GM19438 (cell line): ENCODE measurements around the gene RPTOR.

Experiments used
- ATAC-seq: cut with Tn5 transposase; IDR thresholded peaks from one replicate; pipeline ENCODE4 v1.9.1; 2021; ENCODE audit warnings: low read depth; ENCODE audit not compliant: unreplicated experiment

The RPTOR gene

DNA sequence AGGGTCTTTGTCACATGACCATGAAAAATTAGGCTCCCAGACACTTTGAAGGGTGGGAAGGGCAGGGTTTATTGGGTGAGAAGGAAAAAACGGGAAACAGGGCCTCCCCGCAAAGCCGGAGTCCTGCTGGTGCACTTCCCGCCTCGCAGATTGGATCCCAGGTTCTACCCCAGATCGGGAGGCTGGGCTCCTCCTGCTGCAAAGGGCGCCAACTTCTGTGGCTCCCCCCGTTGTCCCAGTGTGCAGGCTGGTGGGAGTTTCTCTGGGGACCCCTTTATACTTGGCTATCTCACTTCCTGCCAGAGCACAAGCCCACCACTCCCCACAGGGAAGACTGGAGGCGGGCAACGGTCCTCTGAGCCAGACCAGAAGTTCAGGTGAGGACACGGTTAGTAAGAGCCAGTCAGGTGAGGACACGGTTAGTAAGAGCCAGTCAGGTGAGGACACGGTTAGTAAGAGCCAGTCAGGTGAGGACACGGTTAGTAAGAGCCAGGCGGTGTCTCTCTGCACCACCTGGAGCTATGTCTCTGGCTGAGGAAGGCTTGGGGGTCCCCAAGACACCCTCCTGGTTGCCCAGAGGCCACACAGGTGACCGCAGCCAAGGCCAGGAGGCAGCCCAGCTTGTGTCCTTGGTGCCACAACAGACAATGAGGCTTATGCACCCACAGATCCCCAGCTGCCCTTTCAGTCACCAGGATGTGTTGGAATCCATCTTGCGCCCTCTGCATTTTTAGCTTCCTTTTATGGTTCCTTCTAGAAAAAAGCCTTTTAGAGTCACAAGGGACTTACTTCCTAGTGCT, 398.9 kb downstream of the RPTOR start:
- ATAC-seq = no peak

DNA sequence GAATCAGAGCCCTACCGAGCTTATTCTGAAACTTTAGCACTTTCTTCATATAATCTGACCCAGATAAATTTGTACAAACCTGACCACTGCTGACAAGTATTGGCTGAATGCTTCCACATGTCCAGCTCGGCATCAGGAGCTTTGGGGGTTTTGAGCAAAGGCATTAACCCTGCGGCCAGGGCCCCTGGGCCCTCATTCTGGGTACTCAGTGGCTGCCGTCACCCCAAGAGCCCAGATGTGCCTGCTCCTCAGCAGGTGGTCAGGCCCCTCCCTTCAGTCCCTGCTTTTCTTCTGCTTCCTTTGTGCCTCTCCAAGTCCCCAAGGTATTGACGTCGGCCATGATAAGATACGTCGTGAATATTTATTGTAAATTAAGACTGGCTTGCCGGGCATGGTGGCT, 399.7 kb downstream of the RPTOR start:
- no peak for ATAC-seq

DNA sequence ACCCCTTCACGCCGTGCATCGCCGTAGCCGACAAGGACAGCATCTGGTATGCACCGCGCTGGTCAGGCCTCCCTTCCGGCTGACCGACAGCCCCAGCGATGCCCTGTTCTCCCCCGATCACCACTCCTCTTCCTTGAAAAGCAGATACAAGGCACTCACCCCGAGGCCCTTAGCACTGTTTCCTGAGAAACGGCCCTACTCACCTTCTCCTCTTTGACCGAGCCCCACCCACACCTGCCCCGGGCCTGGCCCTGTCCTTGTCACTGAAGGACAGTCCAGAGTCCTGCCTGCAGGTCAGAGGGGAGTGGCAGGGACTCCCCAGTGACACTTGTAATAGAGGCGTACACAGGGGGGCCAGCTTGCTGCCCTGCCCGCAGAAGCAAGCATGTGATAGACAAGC, 401.1 kb downstream of the RPTOR start:
- no peak for ATAC-seq

DNA sequence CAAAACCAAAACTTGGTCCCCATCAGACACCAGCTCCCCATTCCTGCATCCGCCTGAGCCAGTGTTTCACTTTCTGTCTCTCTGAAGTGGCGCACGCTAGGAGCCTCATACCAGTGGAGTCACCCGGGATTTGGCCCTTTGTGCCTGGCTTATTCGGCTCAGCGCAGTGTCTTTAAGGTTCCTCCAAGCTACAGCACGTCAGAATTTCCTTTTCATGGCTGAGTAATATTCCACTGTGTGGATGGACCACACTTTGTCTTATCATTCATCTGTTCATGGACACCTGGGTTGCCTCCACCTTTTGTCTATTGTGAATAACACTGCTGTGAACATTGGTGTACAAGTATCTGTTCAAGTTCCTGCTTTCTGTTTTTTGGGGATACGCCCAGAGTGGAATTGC, 401.8 kb downstream of the RPTOR start:
- ATAC-seq = no peak

DNA sequence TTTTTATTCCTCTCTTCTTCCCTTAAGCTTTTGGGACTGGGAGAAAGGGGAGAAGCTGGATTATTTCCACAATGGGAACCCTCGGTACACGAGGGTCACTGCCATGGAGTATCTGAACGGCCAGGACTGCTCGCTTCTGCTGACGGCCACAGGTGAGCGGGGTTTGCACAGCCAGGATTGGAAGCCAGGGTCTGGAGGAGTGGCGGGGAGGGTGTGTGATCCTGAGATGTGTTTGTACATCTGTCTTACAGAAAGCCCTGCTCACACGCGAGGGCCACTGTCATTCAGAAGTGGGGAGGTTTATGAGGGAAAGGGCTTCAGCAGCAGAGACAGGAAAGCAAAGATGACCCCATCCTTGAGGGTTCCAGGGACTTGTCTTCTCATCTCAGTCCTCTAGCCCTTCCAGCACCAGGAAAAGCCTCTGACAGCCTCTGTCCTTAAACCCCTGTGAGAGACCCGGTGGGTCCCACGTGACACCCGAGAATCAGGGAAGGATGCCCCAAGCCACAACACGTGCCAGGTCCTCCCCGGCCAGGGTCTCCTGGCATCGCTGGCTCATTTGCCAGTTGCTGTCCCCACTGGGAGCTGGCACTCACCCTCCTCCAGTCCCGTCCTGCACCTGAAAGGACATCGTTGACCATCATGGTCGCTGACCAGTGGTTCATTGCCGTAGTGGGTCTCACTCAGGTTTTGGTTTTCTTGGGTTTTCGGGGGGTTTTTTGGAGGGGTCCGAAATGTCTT, 402.7 kb downstream of the RPTOR start:
- no peak for ATAC-seq

DNA sequence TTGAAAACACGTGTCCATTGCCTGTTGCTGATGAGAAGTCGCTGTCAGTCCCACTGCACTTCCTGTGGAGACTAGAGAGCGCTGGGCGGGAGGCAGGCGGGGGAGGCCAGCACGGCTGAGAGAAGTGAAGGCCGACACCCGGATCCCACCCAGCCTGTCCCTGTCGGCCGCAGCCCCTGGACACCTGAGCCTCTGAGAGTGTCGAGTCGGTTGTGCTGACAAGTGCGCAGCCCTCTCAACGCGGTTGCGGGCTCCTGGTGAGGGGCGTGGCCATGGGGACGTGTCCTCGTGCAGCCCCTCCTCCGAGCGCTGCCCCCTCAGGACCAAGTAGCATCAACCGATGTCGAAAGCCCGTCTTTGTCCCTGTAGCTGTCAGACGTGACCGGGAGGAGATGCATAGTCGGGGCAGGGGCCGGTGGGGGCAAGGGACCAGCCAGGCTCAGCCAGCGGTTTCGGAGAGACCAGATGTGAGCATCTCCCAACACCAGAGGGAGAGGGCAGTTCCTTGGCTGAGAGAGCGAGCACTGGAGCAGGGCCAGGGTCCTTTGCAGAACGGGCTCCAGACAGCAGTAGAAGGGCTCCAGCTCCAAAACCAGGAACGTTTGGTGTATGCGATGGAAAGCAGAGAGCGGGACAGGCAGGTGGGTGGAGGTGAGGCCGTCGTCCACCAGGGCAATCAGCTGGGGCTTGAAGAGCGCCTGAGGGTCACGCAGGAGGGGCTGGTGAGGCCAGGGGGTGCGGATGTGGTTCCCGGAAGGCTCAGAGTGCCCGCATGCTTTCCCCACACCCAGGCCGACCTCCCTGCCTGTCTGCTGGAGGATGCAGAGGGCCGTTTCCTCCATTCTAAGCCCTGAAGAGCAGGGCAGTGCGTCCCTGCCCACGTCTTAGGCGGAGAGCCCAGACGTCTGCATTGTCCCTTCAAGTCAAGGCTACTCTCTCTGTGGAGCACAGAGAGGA, 403.7 kb downstream of the RPTOR start:
- no peak for ATAC-seq

DNA sequence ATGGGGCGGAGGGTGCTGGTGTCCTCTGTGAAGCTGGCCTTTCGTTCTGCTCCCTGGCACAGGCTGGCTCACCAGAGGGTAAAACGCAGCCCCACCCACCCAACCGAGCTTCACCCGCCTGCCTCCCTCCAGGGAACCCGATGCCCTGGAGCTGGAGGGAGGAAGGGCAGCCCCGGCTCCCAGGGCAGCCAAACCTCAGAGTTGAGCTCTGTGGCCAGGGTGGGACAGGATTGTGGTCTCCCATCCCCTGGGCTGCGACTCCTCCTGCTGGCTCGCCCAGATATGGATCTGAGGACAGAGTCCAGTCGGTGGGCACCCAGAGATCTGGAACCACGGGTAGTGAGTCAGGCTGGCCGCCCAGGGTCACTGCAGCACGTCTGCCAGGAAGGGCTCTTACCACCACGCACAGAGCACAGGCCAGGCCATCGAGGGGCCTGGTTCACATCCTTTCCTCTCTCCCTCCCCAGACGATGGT, 404.4 kb downstream of the RPTOR start:
- ATAC-seq = no peak

DNA sequence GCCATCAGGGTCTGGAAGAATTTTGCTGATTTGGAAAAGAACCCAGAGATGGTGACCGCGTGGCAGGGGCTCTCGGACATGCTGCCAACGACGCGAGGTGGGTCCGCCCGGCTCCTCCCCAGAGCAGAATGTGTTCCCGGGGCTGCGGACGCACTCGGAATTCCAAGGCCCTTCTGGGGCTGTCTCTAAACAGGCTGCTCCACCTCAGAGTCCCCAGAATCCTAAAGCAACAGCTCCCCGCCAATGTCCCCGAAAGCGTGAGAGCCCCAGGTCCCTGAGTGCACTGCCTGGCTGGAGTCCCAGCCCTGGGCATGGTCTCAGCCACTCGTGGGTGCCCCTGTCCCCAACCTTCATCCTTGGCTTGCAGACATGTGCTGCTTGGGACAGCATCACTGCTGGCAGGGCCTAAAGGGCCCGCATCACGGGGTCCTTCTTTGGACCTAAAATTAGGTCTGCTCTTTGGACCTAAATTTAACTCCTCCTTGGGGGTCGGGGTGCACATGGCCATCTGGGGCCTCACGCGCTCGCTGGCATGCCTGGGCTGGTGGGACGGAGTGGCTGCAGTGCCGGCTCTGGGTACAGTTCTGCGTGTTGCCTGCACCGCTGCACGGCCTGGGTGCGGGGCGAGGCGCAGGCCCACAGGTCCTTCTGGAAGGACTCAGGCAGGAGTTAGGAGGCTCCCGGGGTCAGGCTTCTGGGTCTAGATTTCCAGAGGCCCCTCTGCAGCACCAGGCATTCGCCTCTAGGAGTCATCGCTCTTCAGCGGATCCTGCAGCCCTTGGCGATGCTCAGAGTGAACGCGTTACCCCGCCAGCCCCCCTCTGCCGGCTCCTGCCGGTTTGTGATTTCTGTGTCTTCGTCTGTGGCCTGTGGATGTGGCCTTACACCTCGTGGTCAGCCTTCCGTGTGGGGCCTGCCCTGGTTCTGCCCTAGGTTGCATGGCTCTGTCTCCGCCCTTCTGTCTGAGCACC, 405.1 kb downstream of the RPTOR start:
- no peak for ATAC-seq

DNA sequence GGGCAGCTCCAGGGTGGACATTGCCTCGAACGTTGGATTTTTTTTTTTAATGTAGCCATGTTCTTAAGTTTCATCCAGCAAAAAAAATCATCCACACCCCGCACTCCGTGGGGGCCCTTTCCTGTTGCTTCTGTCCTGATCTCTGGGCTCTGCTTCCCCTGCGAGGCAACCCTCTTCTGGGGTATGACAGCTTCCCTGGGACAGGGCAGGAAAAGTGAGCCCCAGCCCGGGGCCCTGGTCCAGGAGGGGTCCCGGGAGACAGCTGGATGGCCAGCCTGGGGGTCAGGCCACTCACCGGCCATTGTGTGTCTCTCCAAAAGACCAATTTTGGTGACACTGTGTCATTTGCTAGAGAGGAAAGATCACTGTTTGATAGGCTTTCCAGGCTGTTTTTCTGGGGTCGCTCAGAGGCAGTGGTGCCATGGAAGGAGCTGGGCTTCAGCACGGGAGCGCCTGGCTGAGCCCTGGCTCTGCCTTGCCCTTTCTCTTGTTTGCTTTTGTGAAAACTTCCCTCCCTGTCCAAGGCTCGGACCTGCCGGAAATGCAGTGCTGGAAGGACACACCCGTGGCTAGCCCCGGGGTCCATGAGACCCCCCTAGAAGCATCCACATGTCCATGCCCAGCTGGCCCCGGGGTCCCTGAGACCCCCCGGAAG, 406.0 kb downstream of the RPTOR start:
- no peak for ATAC-seq

DNA sequence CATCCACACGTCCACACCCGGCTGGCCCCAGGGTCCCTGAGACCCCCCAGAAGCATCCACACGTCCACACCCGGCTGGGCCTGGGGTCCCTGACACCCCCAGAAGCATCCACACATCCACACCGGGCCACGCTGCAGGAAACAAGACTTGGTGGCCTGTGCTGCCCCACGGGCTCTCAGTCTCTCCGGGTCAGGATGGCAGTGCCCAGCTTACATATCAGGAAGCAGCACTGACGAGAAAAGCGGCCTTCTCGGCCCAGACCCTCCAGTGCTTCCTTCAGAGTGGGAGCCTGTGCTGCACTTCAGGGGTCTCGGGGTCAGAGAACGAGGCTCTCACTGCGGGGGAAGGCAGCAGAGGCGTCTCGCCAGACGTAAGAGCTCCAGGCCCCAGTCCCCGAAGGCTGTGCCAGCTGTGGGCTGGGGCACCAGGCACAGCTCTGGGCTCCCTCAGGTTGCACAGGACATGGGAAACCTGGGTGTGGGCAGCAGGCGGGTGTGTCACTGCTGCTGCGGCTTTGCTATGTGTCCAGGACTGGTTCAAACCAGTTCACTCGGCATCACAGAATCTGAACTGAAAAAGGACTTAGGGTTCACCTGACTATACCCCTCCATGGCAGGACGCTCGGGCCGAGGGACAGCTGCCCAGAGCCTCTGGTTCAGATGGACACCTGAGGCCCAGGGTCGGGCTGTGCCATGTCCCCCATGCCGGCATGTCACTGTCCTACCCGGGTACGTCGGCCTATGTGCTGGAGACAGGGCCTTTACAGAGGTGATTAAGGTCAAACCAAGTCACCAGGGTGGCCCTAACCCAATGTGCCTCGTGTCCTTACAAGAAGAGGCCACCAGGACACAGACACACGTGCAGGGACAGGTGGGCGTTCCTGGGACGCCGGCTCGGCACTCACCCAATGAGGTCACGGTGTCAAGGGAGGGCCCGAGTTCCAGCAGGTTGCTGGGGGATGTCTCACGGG, 406.8 kb downstream of the RPTOR start:
- no peak for ATAC-seq

DNA sequence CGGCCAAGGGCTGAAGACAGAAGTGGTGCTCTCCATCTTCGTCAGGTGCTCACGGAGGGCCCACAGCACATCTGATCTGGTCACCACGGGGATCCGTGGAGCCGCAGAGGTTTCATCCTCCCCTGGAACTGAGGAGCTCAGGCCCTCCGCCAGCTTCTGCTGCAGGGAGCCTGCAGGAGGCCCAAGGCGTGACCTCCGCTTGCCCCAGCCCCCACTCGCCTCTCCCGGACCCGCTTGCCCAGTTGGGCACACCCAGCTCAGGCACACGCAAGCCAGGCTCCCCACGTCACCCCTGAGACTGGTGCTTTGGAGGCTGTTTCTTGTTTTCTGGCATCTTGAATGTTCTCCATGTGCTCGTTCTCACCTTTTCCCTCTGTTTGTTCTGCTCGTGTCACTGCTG, 407.7 kb downstream of the RPTOR start:
- no peak for ATAC-seq

DNA sequence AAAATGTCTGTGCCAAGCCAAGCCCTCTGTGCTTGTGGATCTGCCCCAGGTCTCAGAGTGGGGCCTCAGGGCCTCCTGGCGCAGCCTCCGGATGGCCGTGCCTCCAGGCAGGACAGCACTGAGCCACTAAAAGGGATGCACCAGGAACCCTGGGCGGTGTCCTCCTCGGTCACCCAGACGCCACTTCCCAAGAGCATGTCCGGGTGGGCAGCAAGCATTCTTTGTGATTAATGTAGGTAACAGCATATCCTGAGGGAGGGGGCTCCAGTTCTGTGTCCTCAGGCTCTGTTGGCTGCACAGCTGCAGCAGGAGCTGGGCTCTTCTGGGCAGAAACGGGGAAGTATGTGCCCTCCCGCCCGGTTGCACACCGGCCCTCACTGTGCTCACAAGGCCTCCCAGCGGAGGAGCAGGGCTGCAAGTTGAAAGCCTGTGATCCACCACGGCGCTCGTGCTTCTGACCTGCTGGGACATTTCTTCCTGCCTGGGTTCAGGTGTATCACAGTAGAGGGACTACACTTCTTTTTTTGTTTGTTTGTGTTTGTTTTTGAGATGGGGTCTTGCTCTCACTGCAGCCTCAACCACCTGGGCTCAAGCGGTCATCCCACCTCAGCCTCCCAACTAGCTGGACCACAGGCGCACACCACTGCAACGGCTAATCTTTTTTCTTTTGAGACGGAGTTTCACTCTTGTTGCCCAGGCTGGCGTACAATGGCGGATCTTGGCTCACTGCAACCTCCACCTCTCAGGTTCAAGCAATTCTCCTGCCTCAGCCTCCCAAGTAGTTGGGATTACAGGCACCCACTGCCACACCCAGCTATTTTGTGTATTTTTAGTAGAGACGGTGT, 409.1 kb downstream of the RPTOR start:
- no peak for ATAC-seq

DNA sequence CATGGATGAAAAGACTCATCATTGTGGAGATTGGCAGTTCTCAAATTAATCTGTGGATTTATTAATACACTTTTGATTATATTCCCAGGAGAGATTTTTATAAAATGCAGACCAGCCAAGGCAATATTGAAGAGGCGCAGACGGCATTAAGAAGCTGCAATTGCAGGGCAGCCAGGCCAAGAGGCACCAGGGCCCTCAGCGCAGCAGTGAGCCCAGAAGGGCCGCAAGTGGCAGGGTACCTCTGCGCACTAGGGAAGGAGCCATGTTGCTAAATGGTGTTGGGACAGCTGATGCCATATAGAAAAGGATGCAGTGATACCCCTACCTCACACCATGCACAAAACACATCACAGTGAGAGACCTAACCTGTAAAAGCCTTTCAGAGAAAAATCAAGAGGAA, 410.4 kb downstream of the RPTOR start:
- no peak for ATAC-seq

DNA sequence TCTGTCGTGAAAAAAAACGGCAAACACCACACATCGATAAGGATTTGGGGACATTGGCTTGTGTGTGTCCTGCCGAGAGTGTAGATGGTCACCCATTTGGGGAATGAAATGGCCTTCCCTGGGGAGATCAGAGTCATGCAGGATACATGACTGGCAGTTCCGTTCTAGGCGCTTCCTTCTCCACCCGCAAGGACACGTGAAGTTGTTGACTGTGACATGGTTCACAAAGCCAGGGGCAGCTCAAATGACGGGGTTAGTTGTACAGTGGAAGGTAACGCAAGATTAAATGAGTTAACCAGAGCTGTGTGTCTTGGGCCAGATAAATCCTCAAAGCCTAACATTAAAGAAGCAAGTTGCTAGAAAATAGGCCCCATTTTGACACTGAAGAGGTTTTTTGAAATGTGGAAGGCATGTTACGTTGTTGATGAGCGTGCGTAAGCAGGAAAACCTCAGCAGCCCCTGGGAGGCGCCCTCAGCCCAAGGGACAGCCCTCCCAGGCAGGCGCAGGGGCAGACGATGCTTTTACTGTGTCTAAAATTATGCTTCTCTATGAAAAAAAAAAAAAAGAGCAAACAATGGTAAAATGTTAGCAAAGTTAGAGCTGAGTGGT, 411.1 kb downstream of the RPTOR start:
- no peak for ATAC-seq

DNA sequence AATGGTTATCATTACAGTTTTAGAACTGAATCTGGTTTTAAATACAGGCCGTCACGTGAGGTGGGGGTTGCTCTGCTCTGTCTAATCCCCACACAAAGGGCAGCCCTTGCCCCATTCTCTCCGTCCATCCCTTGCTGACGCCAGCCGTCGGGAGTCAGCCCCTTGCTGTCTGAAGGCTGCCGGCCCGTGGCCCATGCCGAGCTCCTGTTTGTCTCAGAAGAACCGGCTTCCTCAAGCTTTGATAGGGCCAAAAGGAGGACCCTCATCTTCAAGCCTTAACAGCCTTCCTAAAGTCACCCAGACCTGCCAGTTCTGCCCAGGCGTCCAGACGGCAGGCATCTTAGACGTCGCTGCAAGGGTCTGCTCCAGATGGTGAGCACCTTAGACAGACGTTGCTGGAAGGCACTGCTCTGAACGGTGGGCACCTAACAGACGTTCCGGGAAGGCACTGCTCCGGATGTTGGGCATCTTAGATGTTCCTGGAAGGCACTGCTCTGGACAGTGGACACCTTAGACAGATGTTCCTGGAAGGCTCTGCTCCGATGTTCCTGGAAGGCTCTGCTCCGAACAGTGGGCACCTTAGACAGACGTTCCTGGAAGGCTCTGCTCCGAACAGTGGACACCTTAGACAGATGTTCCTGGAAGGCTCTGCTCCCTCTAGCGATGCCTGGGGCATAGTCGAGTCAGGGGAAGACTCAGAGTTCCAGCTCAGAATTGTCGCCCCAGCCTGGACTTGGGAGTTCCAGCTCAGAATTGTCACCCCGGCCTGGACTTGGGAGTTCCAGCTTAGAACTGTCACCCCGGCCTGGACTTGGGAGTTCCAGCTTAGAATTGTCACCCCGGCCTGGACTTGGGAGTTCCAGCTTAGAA, 411.9 kb downstream of the RPTOR start:
- no peak for ATAC-seq

DNA sequence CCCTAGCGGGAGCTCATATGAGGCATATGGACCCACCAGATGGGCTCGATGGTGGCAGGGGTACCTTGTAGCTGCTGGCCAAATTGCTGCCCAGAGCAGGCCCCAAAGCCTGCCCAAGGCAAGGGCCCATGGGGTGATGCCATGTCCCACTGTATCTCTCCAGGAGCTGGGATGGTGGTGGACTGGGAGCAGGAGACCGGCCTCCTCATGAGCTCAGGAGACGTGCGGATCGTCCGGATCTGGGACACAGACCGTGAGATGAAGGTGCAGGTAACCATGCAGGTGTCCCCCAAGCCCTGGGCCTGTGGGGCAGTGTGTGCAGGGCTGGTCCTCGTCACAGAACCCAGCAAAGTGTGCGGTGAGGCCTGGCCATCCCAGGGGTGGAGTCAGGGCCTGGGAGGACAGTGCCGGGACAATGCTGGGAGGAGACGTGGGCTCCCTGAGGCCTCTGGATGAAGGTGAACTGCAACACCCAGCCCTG, 412.9 kb downstream of the RPTOR start:
- ATAC-seq = no peak
